ENCODE results near the gene KRT9. TPM values are rescaled to one million over a fixed set of nuclear protein-coding genes. Genes with fewer than 3 reads are reported as not detected.
A peak's percentile ranks its signal among the peaks of the same experiment; 100 is the strongest.

KRT9 gene
- total and polyA plus RNA-seq, 4 donors = not detected

- H3K27me3 ChIP-seq (ENCODE audit: control insufficient read depth in 3 of 3, insufficient read depth in 3 of 3, low read length in 2 of 3) = no peaks in the 10 kb centered on the region
- 1% methylated on average over 25 of the region's 25 CpGs for WGBS, 2 donors
- H3K9ac ChIP-seq (ENCODE audit: insufficient read depth in 1 of 2, low read length in 2 of 2) = no peak overlapping the region
- H3K27ac ChIP-seq (ENCODE audit: low read depth in 1 of 2, low read length in 1 of 2) = peak overlapping the region in 1 of 2 donors; percentile 13
- peaks cover 0 to 16% (median 5%) of the 10 kb centered on the region in 5 donors for H3K4me1 ChIP-seq (ENCODE audit: control insufficient read depth in 5 of 5, insufficient read depth in 5 of 5, low read length in 5 of 5)
- no peaks in the 10 kb centered on the region for H3K36me3 ChIP-seq (ENCODE audit: control insufficient read depth in 4 of 4, insufficient read depth in 4 of 4, low read length in 4 of 4)
- TF ChIP-seq CTCF (IDR thresholded peaks at IDR 0.05; ENCODE audit: control extremely low read depth, extremely low read depth) = peak; percentile 89
- DNase-seq (peak; percentile 85 to 90 (median 90)), ATAC-seq (ENCODE audit: insufficient read depth, low FRiP score) (peak; percentile 85)
- peaks cover 0 to 7% (median 0%) of the 10 kb centered on the region in 4 donors for H3K9me3 ChIP-seq (ENCODE audit: control insufficient read depth in 4 of 4, insufficient read depth in 3 of 4, low read length in 3 of 4)
- no peak overlapping the region for H3K4me3 ChIP-seq
Measured at GRCh38 chr17:41548844-41549595, 22.8 kb downstream of the KRT9 start.

- no peak overlapping the region for H3K27ac ChIP-seq (ENCODE audit: low read depth in 1 of 2, low read length in 1 of 2)
- no peak for TF ChIP-seq CTCF (IDR thresholded peaks at IDR 0.05; ENCODE audit: control extremely low read depth, extremely low read depth)
- peak; percentile 70 for ATAC-seq (ENCODE audit: insufficient read depth, low FRiP score)
Measured at GRCh38 chr17:41547921-41548843, 23.7 kb downstream of the KRT9 start.

GRCh38 chr17:41547378-41547841 lies 24.4 kb downstream of the KRT9 start:
- Histone ChIP-seq H3K9ac (ENCODE audit: insufficient read depth in 1 of 2, low read length in 2 of 2) (no peak overlapping the region), H3K27ac (ENCODE audit: low read depth in 1 of 2, low read length in 1 of 2) (no peak overlapping the region), H3K4me3 (no peak overlapping the region), H3K36me3 (ENCODE audit: control insufficient read depth in 4 of 4, insufficient read depth in 4 of 4, low read length in 4 of 4) (no peaks in the 10 kb centered on the region), H3K4me1 (ENCODE audit: control insufficient read depth in 5 of 5, insufficient read depth in 5 of 5, low read length in 5 of 5) (peaks cover 0 to 16% (median 5%) of the 10 kb centered on the region in 5 donors), H3K9me3 (ENCODE audit: control insufficient read depth in 4 of 4, insufficient read depth in 3 of 4, low read length in 3 of 4) (peaks cover 0 to 7% (median 0%) of the 10 kb centered on the region in 4 donors), H3K27me3 (ENCODE audit: control insufficient read depth in 3 of 3, insufficient read depth in 3 of 3, low read length in 2 of 3) (no peaks in the 10 kb centered on the region)
- DNase-seq (no peak), ATAC-seq (ENCODE audit: insufficient read depth, low FRiP score) (no peak)
- no peak for TF ChIP-seq CTCF (IDR thresholded peaks at IDR 0.05; ENCODE audit: control extremely low read depth, extremely low read depth)
- 75% methylated on average over 9 of the region's 9 CpGs for WGBS, 2 donors

More at GRCh38 chr17:41547921-41548843, 23.7 kb downstream of the KRT9 start:
- Histone ChIP-seq H3K9ac (ENCODE audit: insufficient read depth in 1 of 2, low read length in 2 of 2) (no peak overlapping the region), H3K36me3 (ENCODE audit: control insufficient read depth in 4 of 4, insufficient read depth in 4 of 4, low read length in 4 of 4) (no peaks in the 10 kb centered on the region), H3K4me1 (ENCODE audit: control insufficient read depth in 5 of 5, insufficient read depth in 5 of 5, low read length in 5 of 5) (peaks cover 0 to 16% (median 5%) of the 10 kb centered on the region in 5 donors), H3K27me3 (ENCODE audit: control insufficient read depth in 3 of 3, insufficient read depth in 3 of 3, low read length in 2 of 3) (no peaks in the 10 kb centered on the region), H3K4me3 (no peak overlapping the region), H3K9me3 (ENCODE audit: control insufficient read depth in 4 of 4, insufficient read depth in 3 of 4, low read length in 3 of 4) (peaks cover 0 to 7% (median 0%) of the 10 kb centered on the region in 4 donors)
- WGBS, 2 donors = 32 to 35% methylated on average over 23 of the region's 23 CpGs
- DNase-seq = peak in 1 of 3 donors; percentile 15
